Adrenal gland (tissue), 12 donors: ENCODE measurements around the gene KLF16. TPM values are rescaled to one million over a fixed set of nuclear protein-coding genes. Genes with fewer than 3 reads are reported as not detected.

ENCODE experiments used
- DNase-seq, 7 donors: peaks; one replicate each; pipeline ENCODE4 v3.0.0-alpha.2; 2019 to 2020
- H3K27ac ChIP-seq, 5 donors: fragments of 200-600 bp; sonication (generic) in 4 of 5; 1 replicate in 3 of 5; 2 replicates in 2 of 5; pipeline versions ENCODE4 v1.5.1 to v1.8.0; 2016 to 2020; ENCODE audit warnings: mild to moderate bottlenecking in 1 of 5
- H3K27me3 ChIP-seq: fragments of 200-600 bp; 2 replicates; pipeline ENCODE4 v1.8.0; 2021
- H3K36me3 ChIP-seq, 2 donors: fragments of 200-600 bp; replicated peaks in 1 of 2; 1 replicate in 1 of 2; 2 replicates in 1 of 2; pipeline versions ENCODE4 v1.5.1 to v1.8.0; 2018 to 2022
- H3K4me1 ChIP-seq, 2 donors: fragments of 200-600 bp; replicated peaks in 1 of 2; 1 replicate in 1 of 2; 2 replicates in 1 of 2; pipeline versions ENCODE4 v1.5.1 to v1.8.0; 2018 to 2021
- H3K4me3 ChIP-seq, 4 donors: fragments of 200-600 bp; sonication (generic) in 3 of 4; one replicate each; pipeline ENCODE4 v1.5.1; 2016 to 2018
- H3K9me3 ChIP-seq, 3 donors: fragments of 200-600 bp; sonication (generic) in 1 of 3; replicated peaks in 1 of 3; 1 replicate in 2 of 3; 2 replicates in 1 of 3; pipeline versions ENCODE4 v1.5.1 to v1.8.0; 2016 to 2021
- CTCF ChIP-seq, 6 experiments: fragments of 450-650 bp in 4 of 6; fragments of 200-600 bp in 2 of 6; sonication (generic) in 1 of 6; IDR thresholded peaks; 1 replicate in 5 of 6; 2 replicates in 1 of 6; pipeline versions ENCODE4 v1.5.1 to v1.8.0; 2016 to 2021; ENCODE audit warnings: antibody characterized with exemption in 6 of 6, mild to moderate bottlenecking in 2 of 6, moderate library complexity in 1 of 6
- POLR2A ChIP-seq, 2 donors: fragments of 450-650 bp; IDR thresholded peaks; one replicate each; pipeline ENCODE4 v1.6.1; 2017; ENCODE audit warnings: antibody characterized with exemption in 2 of 2, mild to moderate bottlenecking in 2 of 2, moderate library complexity in 1 of 2
- WGBS, 4 donors: extraction: QIAGEN DNeasy Blood & Tissue Kit in 2 of 4; methylation state at CpG; one replicate each; pipeline versions ENCODE4 v1.1.5 to v1.1.7; 2013 to 2017; 5-methylcytosine and 5-hydroxymethylcytosine counted together
- intact Hi-C, 2 donors: fragments of 100-400 bp; cut with DNase I; formaldehyde crosslinking; loops; one replicate each; pipeline versions ENCODE4 v1.14.1 to v1.15.0; 2022 to 2023
- polyA plus RNA-seq, 3 donors: library from polyadenylated mRNA; stranded (reverse); fragments of 200-250 nt in 2 of 3; fragments of 350-450 nt in 1 of 3; fragmentation: Illumina TruSeq in 1 of 3; extraction: RNeasy Lipid Tissue Mini Kit (QIAGEN cat#74804) in 1 of 3; gene quantifications; one replicate each; pipeline ENCODE4 v1.2.3, GENCODE V29; 2013 to 2014
- total RNA-seq, 9 donors: library from RNA; depleted of rRNA in 4 of 9; stranded (reverse); fragments of >200 nt in 4 of 9; fragments of 120-200 nt in 1 of 9; fragmentation: NEBNext Ultra II Directional in 1 of 9; extraction: Animal tissue kit (Norgen Biotek cat#: 25700) in 1 of 9; gene quantifications; one replicate each; pipeline versions ENCODE4 v1.1.0 to v1.2.4, GENCODE V29; 2013 to 2023
- donor health status: healthy with polysubstance abuse.
- donor health status: Bipolar disorder and iron deficiency.
- donor health status: DM: yes; HTN: yes; CAD: no.
- donor health status: DM: no; HTN: no; CAD: no.
- donor health status: DM: no; HTN: no; CAD: no.
- donor health status: DM: yes; HTN: yes; CAD: no.

KLF16 gene
- total and polyA plus RNA-seq, 12 donors: 2.0 to 28.1 (median 13.9) TPM

- TF ChIP-seq CTCF (IDR thresholded peaks at IDR 0.05) (peak; percentile 87 to 94 (median 90)), POLR2A (IDR thresholded peaks at IDR 0.05) (peak; percentile 28 to 55)
- Histone ChIP-seq H3K4me3 (peak within 1 kb of the TSS; percentile 48 to 100 (median 72)), H3K4me1 (peaks cover 30 to 56% of the 10 kb centered on the region in 2 donors), H3K9me3 (no peaks in the 10 kb centered on the region), H3K27me3 (no peaks in the 10 kb centered on the region), H3K27ac (peak within 1 kb of the TSS; percentile 95 to 100 (median 99)), H3K36me3 (no peaks in the 10 kb centered on the region)
- 1 to 7% (median 3%) methylated on average over 12 to 60 of the region's 60 CpGs for WGBS, 4 donors
- DNase-seq: peak; percentile 93 to 98 (median 96)
- intact Hi-C loops: no loop called here
These were observed 14.8 kb downstream of the KLF16 start, which contains the start of gene REXO1 for GRCh38 chr19:1848399-1849131. Gene REXO1 (minus strand): TSS chr19:1848483. CDS start chr19:1848358, 125 bp downstream.

GRCh38 chr19:1847684-1848398 is 15.5 kb downstream of the KLF16 start:
- TF ChIP-seq CTCF (IDR thresholded peaks at IDR 0.05) (no peak), POLR2A (IDR thresholded peaks at IDR 0.05) (peak in 1 of 2 donors; percentile 42)
- H3K27me3 ChIP-seq: no peaks in the 10 kb centered on the region
- intact Hi-C loops: no loop called here
- H3K27ac ChIP-seq: peak overlapping the region; percentile 72 to 100 (median 99)
- H3K4me3 ChIP-seq: peak overlapping the region; percentile 48 to 100 (median 72)
- no peaks in the 10 kb centered on the region for H3K9me3 ChIP-seq
- WGBS, 4 donors: 0% methylated on average over 24 to 72 of the region's 72 CpGs; no CpG with 5 or more reads in 1 of the 4 donors
- peaks cover 27 to 58% of the 10 kb centered on the region in 2 donors for H3K4me1 ChIP-seq
- peak in 6 of 7 donors; percentile 46 to 83 (median 74) for DNase-seq
- H3K36me3 ChIP-seq: no peaks in the 10 kb centered on the region

- peaks cover 27 to 58% of the 10 kb centered on the region in 2 donors for H3K4me1 ChIP-seq
- no peaks in the 10 kb centered on the region for H3K9me3 ChIP-seq
- H3K27me3 ChIP-seq: no peaks in the 10 kb centered on the region
- DNase-seq: no peak
- peak overlapping the region in 3 of 4 donors; percentile 48 to 100 (median 59) for H3K4me3 ChIP-seq
- peak overlapping the region; percentile 72 to 100 (median 99) for H3K27ac ChIP-seq
- WGBS, 4 donors: 5 to 10% (median 8%) methylated on average over 11 to 12 of the region's 12 CpGs
- intact Hi-C loops: no loop called here
- TF ChIP-seq CTCF (IDR thresholded peaks at IDR 0.05): no peak
- no peak for TF ChIP-seq POLR2A (IDR thresholded peaks at IDR 0.05)
- no peaks in the 10 kb centered on the region for H3K36me3 ChIP-seq
These were observed 16.1 kb downstream of the KLF16 start for GRCh38 chr19:1847348-1847683.

GRCh38 chr19:1846517-1847204 is 16.7 kb downstream of the KLF16 start:
- Histone ChIP-seq H3K27ac (peak overlapping the region in 1 of 5 donors; percentile 100), H3K9me3 (no peaks in the 10 kb centered on the region), H3K36me3 (no peaks in the 10 kb centered on the region), H3K27me3 (no peaks in the 10 kb centered on the region), H3K4me3 (peak overlapping the region in 1 of 4 donors; percentile 100), H3K4me1 (peaks cover 27 to 51% of the 10 kb centered on the region in 2 donors)
- DNase-seq: no peak
- TF ChIP-seq POLR2A (IDR thresholded peaks at IDR 0.05): no peak
- no peak for TF ChIP-seq CTCF (IDR thresholded peaks at IDR 0.05)
- 67 to 77% (median 76%) methylated on average over 24 to 29 of the region's 29 CpGs for WGBS, 4 donors
- intact Hi-C loops: no loop called here
